Lower lobe of right lung (tissue), 2 donors: ENCODE measurements around the gene GOLGA7B. TPM values are rescaled to one million over a fixed set of nuclear protein-coding genes. Genes with fewer than 3 reads are reported as not detected.
A peak's percentile ranks its signal among the peaks of the same experiment; 100 is the strongest.

Experiments used
- ATAC-seq, 2 donors: fragments of 200-7000 bp; cut with Tn5 transposase; one replicate each; pipeline ENCODE4 v1.9.1; 2020 to 2022; ENCODE audit warnings: mild to moderate bottlenecking in 2 of 2, moderate library complexity in 2 of 2
- DNase-seq: peaks from one replicate; pipeline ENCODE4 v3.0.0-alpha.2; 2020
- H3K27ac ChIP-seq: fragments of 200-600 bp; one replicate; pipeline ENCODE4 v1.8.0; 2022
- H3K27me3 ChIP-seq: fragments of 200-600 bp; one replicate; pipeline ENCODE4 v1.8.0; 2022; ENCODE audit warnings: low read depth
- H3K36me3 ChIP-seq: fragments of 200-600 bp; one replicate; pipeline ENCODE4 v1.8.0; 2022; ENCODE audit warnings: mild to moderate bottlenecking
- H3K4me1 ChIP-seq: fragments of 200-600 bp; one replicate; pipeline ENCODE4 v1.8.0; 2022
- H3K4me3 ChIP-seq: fragments of 200-600 bp; one replicate; pipeline ENCODE4 v1.8.0; 2022; ENCODE audit warnings: mild to moderate bottlenecking
- H3K9me3 ChIP-seq: fragments of 200-600 bp; one replicate; pipeline ENCODE4 v1.8.0; 2022
- intact Hi-C: fragments of 100-400 bp; cut with DNase I; formaldehyde crosslinking; loops from one replicate; pipeline ENCODE4 v1.11.0; 2022
- total RNA-seq: library from RNA; stranded (reverse); fragmentation: NEBNext Ultra II Directional; extraction: Animal tissue kit (Norgen Biotek cat#: 25700); gene quantifications from one replicate; pipeline ENCODE4 v1.2.1, GENCODE V29; 2021
- TF ChIP-seq, protein P1 (sequence below): fragments of 200-600 bp; IDR thresholded peaks from one replicate; pipeline ENCODE4 v1.8.0; 2022; ENCODE audit warnings: antibody characterized with exemption, mild to moderate bottlenecking
- donor health status: DM: no; HTN: yes; CAD: no; lungs with severe emphysema.

Gene GOLGA7B
- total RNA-seq, 1 donor from 2014 or later = 1.0 TPM

DNA sequence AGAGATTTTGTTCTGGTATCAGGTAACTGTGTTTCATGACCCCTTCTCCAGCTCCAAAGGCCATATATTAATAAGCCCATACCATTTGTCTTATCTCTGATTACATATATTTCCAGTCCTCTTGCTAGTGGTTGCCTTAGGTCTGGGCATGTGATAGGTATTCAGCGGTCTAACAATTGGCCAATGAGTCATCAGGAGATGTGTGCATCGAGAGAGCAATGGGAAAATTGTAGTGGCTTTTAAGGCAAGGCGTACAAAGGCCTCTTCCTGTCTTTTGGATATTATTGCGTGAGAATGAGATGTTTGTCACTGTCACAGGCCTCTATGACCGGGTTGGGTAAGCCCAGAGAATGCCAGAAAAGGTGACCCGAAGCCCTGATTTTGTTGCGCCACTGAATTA, 39.2 kb upstream of the GOLGA7B start:
- ATAC-seq (no peak), DNase-seq (no peak)
- Histone ChIP-seq H3K9me3 (no peaks in the 10 kb centered on the region), H3K4me3 (no peak overlapping the region), H3K36me3 (no peaks in the 10 kb centered on the region), H3K4me1 (no peaks in the 10 kb centered on the region), H3K27ac (no peak overlapping the region), H3K27me3 (peaks cover 10% of the 10 kb centered on the region)
- TF ChIP-seq, protein P1, sequence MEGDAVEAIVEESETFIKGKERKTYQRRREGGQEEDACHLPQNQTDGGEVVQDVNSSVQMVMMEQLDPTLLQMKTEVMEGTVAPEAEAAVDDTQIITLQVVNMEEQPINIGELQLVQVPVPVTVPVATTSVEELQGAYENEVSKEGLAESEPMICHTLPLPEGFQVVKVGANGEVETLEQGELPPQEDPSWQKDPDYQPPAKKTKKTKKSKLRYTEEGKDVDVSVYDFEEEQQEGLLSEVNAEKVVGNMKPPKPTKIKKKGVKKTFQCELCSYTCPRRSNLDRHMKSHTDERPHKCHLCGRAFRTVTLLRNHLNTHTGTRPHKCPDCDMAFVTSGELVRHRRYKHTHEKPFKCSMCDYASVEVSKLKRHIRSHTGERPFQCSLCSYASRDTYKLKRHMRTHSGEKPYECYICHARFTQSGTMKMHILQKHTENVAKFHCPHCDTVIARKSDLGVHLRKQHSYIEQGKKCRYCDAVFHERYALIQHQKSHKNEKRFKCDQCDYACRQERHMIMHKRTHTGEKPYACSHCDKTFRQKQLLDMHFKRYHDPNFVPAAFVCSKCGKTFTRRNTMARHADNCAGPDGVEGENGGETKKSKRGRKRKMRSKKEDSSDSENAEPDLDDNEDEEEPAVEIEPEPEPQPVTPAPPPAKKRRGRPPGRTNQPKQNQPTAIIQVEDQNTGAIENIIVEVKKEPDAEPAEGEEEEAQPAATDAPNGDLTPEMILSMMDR = no peak
- intact Hi-C loops = no loop called here

DNA sequence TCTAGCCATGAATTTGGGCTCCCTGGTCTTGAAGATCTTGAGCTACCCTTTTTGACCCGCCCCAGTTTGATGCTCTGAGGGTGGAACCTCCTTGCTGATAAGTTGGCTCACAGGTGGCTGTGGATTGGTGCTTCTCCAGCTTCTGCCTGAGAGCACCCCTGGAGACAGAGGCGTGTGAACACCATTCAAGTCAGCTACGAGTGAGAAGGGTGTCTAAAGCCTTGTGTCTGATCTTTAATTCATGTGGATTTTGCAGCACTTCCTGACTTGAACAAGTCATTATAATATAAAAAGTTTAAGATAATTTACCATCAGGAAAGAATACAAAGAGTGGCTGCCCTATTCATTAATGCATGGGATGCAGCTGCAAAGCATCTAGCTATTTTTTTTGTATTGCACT, 37.7 kb upstream of the GOLGA7B start:
- Histone ChIP-seq H3K36me3 (no peaks in the 10 kb centered on the region), H3K4me1 (no peaks in the 10 kb centered on the region), H3K4me3 (no peak overlapping the region), H3K27ac (no peak overlapping the region), H3K9me3 (no peaks in the 10 kb centered on the region), H3K27me3 (peaks cover 23% of the 10 kb centered on the region)
- intact Hi-C loops = no loop called here
- DNase-seq (no peak), ATAC-seq (no peak)
- TF ChIP-seq, protein P1 = no peak

DNA sequence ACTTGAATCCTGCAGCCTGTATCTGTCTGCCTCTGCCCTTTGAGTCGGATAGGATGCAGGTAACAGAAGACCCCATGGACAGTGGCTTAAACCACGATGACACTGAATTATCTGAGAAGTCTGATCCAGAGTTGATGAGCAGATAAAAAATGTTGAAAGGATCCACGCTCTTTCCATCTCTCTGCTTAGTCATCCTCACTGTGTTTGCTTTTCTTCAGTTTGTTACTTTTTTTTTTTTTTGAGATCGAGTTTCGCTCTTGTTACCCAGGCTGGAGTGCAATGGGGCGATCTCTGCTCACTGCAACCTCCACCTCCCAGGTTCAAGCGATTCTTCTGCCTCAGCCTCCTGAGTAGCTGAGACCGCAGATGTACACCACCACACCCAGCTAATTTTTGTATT, 36.9 kb upstream of the GOLGA7B start:
- ATAC-seq = no peak
- intact Hi-C loops = no loop called here

DNA sequence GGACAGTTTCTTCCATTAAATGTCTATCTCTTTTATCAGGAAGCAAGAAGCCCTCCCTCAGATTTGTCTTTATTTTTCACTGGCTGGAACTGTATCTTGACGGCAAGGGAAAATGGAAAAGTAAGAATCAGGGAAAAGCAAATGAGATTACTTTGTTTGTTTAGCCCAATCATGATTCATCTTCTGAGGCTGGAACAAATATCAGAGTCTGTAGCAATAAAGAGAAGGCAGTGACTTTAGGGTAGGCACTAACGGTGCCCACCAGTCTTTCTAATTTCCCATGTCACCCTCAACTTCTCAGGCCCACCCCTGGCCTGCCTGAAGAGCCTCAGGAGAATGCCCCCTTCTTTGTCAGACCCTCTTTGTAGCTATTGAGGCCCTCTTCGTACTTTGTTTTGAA, 36.3 kb upstream of the GOLGA7B start:
- intact Hi-C loops = no loop called here
- DNase-seq = no peak
- Histone ChIP-seq H3K4me3 (no peak overlapping the region), H3K27ac (no peak overlapping the region), H3K9me3 (no peaks in the 10 kb centered on the region), H3K4me1 (no peaks in the 10 kb centered on the region), H3K27me3 (peaks cover 23% of the 10 kb centered on the region), H3K36me3 (no peaks in the 10 kb centered on the region)
- ATAC-seq = no peak
- TF ChIP-seq, protein P1 = no peak

More for the DNA sequence above, 36.9 kb upstream of the GOLGA7B start:
- TF ChIP-seq, protein P1 = no peak
- H3K27ac ChIP-seq = no peak overlapping the region
- H3K36me3 ChIP-seq = no peaks in the 10 kb centered on the region
- no peak overlapping the region for H3K4me3 ChIP-seq
- no peaks in the 10 kb centered on the region for H3K4me1 ChIP-seq
- peaks cover 23% of the 10 kb centered on the region for H3K27me3 ChIP-seq
- DNase-seq = no peak
- H3K9me3 ChIP-seq = no peaks in the 10 kb centered on the region

DNA sequence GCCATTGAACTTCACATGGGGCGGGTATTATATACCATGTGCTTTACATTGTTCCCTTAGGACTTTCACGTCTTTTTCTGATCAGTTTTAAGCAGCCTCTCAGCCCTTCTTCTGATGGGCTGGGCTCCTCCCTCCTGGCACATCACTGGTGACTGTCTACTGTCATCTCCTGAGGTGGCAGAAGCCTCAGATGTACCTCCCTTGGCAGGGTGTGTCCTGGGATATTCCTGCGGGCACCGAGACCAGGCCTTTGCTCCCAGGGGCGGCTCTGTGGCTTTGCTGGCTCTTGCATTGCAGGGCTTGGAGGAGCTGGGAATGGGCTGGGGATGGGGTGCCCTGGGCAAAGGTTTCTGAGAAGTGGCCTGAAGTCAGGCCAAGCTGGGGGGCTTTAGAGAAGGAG, 34.6 kb upstream of the GOLGA7B start:
- TF ChIP-seq, protein P1 = no peak

DNA sequence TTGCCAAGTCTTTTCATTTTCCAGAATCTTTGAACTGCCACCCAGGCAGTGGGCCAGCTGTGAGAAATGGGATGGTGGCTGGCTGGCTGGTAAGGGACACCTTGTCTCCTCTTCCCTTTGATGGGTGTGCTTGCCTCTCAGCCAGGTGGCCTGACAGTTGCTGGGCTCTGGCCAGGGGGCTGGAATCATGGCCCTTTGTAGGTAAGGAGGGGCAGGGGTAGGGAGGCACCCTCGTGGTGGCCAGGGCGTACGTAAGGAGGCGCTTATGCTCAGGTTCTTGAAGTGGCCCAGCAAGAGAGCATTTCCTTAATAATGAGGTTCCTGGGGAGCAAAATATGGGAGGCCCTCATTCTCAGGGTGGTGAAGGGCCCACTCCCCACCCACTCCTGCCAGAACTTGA, 33.0 kb upstream of the GOLGA7B start:
- TF ChIP-seq, protein P1 = no peak
- intact Hi-C loops = no loop called here
- peak in 1 of 2 donors; percentile 31 for ATAC-seq
- Histone ChIP-seq H3K4me3 (no peak overlapping the region), H3K9me3 (no peaks in the 10 kb centered on the region), H3K27me3 (peaks cover 27% of the 10 kb centered on the region), H3K27ac (no peak overlapping the region), H3K4me1 (no peaks in the 10 kb centered on the region), H3K36me3 (no peaks in the 10 kb centered on the region)
- no peak for DNase-seq

More for the DNA sequence above, 34.6 kb upstream of the GOLGA7B start:
- DNase-seq = no peak
- H3K4me3 ChIP-seq = no peak overlapping the region
- no peaks in the 10 kb centered on the region for H3K36me3 ChIP-seq
- no peaks in the 10 kb centered on the region for H3K9me3 ChIP-seq
- intact Hi-C loops = no loop called here
- no peaks in the 10 kb centered on the region for H3K4me1 ChIP-seq
- ATAC-seq = no peak
- peaks cover 28% of the 10 kb centered on the region for H3K27me3 ChIP-seq
- no peak overlapping the region for H3K27ac ChIP-seq
